H1 (cell line): ENCODE results near the gene SFXN1. TPM values are rescaled to one million over a fixed set of nuclear protein-coding genes. Genes with fewer than 3 reads are reported as not detected.

Experiments used
- CBX5 ChIP-seq: fragments of 300-800, 300-1000 bp; sonication (generic); IDR thresholded peaks from 2 replicates; pipeline ENCODE4 v1.7.1; 2016; ENCODE audit warnings: antibody characterized with exemption, low read length, low read depth
- CBX8 ChIP-seq: fragments of 300-800, 300-1000 bp; sonication (generic); IDR thresholded peaks from 2 replicates; pipeline ENCODE4 v1.7.1; 2016; ENCODE audit warnings: low read depth, low read length, borderline replicate concordance
- polyA plus RNA-seq, 7 experiments: library from polyadenylated mRNA; depleted of rRNA in 3 of 7; stranded (reverse) in 5 of 7; unstranded in 2 of 7; fragments of >200 nt in 5 of 7; fragments of 200-250 nt in 2 of 7; gene quantifications; 1 replicate in 5 of 7; 2 replicates in 1 of 7; 4 replicates in 1 of 7; pipeline versions ENCODE4 v1.2.1 to v1.2.3, GENCODE V29; 2011 to 2013; ENCODE audit warnings: missing spikeins in 2 of 7, mixed read lengths in 2 of 7
- total RNA-seq: library from RNA; stranded (reverse); fragmentation: NEBNext Ultra II Directional; extraction: Animal tissue kit (Norgen Biotek cat#: 25700); gene quantifications from 2 replicates; pipeline ENCODE4 v1.2.1, GENCODE V29; 2021

Gene SFXN1
- total and polyA plus RNA-seq, 2 of the 8 experiments (the other 6 are each of a cell fraction or from before 2014, with no cell fraction given) = 72.7 to 97.6 TPM

DNA sequence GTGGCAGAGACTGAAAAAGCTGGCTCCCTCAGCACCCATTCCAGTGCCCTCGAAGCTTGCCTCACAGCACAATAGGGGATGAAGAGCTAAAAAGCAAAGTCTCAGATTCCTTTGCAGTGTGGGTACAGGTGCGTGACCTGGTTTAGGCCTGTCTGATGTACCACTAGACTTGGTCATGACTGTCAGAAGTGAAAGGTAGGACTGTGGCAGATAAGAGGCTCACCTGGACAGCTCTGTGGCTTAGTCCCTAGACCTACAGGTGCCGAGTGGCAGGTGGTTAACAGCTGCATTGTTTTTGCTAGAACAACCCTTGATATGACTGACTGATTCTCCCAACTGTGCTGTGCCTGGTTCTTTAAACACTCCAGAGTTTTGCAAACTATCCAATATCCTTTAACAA lies 14.7 kb upstream of the SFXN1 start (continued):
- TF ChIP-seq CBX8 (no peak), CBX5 (no peak)
- TF ChIP-seq, all 59 proteins: peak for 0
